MG63 (cell line): ENCODE measurements around the gene PCNX3. TPM values are rescaled to one million over a fixed set of nuclear protein-coding genes. Genes with fewer than 3 reads are reported as not detected.

Experiments
- DNase-seq: peaks from one replicate; pipeline ENCODE4 v3.0.0-alpha.2; 2020
- H3K27me3 ChIP-seq: fragments of 250-450 bp; sonication (Bioruptor Pico); 2 replicates; pipeline ENCODE4 v1.5.1; 2020; ENCODE audit warnings: mild to moderate bottlenecking, moderate library complexity
- H3K36me3 ChIP-seq: fragments of 250-450 bp; sonication (Bioruptor Pico); 2 replicates; pipeline ENCODE4 v1.5.1; 2020; ENCODE audit warnings: mild to moderate bottlenecking, moderate library complexity
- H3K4me3 ChIP-seq: fragments of 250-450 bp; sonication (Bioruptor Pico); 2 replicates; pipeline ENCODE4 v1.5.1; 2020; ENCODE audit warnings: mild to moderate bottlenecking, moderate library complexity
- H3K9me3 ChIP-seq: fragments of 250-450 bp; sonication (Bioruptor Pico); 2 replicates; pipeline ENCODE4 v1.5.1; 2020; ENCODE audit warnings: mild to moderate bottlenecking, moderate library complexity
- total RNA-seq: library from RNA; depleted of rRNA; stranded (reverse); fragments of >200 nt; shearing (Covaris generic); gene quantifications from 2 replicates; pipeline ENCODE4 v1.2.3, GENCODE V29; 2014; ENCODE audit warnings: low replicate concordance

PCNX3 gene
- total RNA-seq, 1 experiment from 2014 or later: 21.0 TPM

GRCh38 chr11:65610404-65610803 is 5.2 kb upstream of the PCNX3 start:
- H3K9me3 ChIP-seq: no peaks in the 10 kb centered on the region
- H3K36me3 ChIP-seq: peaks cover 22% of the 10 kb centered on the region
- no peak overlapping the region for H3K4me3 ChIP-seq
- no peaks in the 10 kb centered on the region for H3K27me3 ChIP-seq
- no peak for DNase-seq

GRCh38 chr11:65611028-65611757 is 4.4 kb upstream of the PCNX3 start:
- DNase-seq: no peak
- H3K4me3 ChIP-seq: no peak overlapping the region
- H3K27me3 ChIP-seq: no peaks in the 10 kb centered on the region
- H3K9me3 ChIP-seq: no peaks in the 10 kb centered on the region
- H3K36me3 ChIP-seq: peaks cover 18% of the 10 kb centered on the region

GRCh38 chr11:65611758-65612603 is 3.6 kb upstream of the PCNX3 start:
- Histone ChIP-seq H3K4me3 (no peak overlapping the region; the same call in 1 of the 2 replicates), H3K36me3 (peaks cover 21% of the 10 kb centered on the region), H3K9me3 (no peaks in the 10 kb centered on the region), H3K27me3 (no peaks in the 10 kb centered on the region)
- no peak for DNase-seq

GRCh38 chr11:65612691-65613090 is 2.9 kb upstream of the PCNX3 start:
- Histone ChIP-seq H3K9me3 (no peaks in the 10 kb centered on the region), H3K4me3 (peak overlapping the region; percentile 73; the same call in 1 of the 2 replicates), H3K27me3 (no peaks in the 10 kb centered on the region), H3K36me3 (peaks cover 27% of the 10 kb centered on the region)
- DNase-seq: no peak

- Histone ChIP-seq H3K27me3 (no peaks in the 10 kb centered on the region), H3K36me3 (peaks cover 29% of the 10 kb centered on the region), H3K4me3 (peak overlapping the region; percentile 73), H3K9me3 (no peaks in the 10 kb centered on the region)
- no peak for DNase-seq
These were observed 2.3 kb upstream of the PCNX3 start for GRCh38 chr11:65613091-65613928.

- Histone ChIP-seq H3K27me3 (no peaks in the 10 kb centered on the region), H3K4me3 (peak overlapping the region; percentile 81), H3K36me3 (peaks cover 49% of the 10 kb centered on the region), H3K9me3 (no peaks in the 10 kb centered on the region)
- peak; percentile 70 for DNase-seq
These were observed 486 bp downstream of the PCNX3 start for GRCh38 chr11:65615950-65616574.

GRCh38 chr11:65616575-65617001 is 1.0 kb downstream of the PCNX3 start:
- no peak for DNase-seq
- peaks cover 53% of the 10 kb centered on the region for H3K36me3 ChIP-seq
- peak overlapping the region; percentile 81 for H3K4me3 ChIP-seq
- no peaks in the 10 kb centered on the region for H3K9me3 ChIP-seq
- H3K27me3 ChIP-seq: no peaks in the 10 kb centered on the region

- Histone ChIP-seq H3K36me3 (peaks cover 53% of the 10 kb centered on the region), H3K4me3 (peak overlapping the region; percentile 81), H3K9me3 (no peaks in the 10 kb centered on the region), H3K27me3 (no peaks in the 10 kb centered on the region)
- no peak for DNase-seq
These were observed 1.7 kb downstream of the PCNX3 start for GRCh38 chr11:65617136-65617850.

- peaks cover 52% of the 10 kb centered on the region for H3K36me3 ChIP-seq
- DNase-seq: no peak
- H3K27me3 ChIP-seq: no peaks in the 10 kb centered on the region
- no peaks in the 10 kb centered on the region for H3K9me3 ChIP-seq
- H3K4me3 ChIP-seq: no peak overlapping the region
These were observed 2.6 kb downstream of the PCNX3 start for GRCh38 chr11:65617990-65618751.

- H3K36me3 ChIP-seq: peaks cover 54% of the 10 kb centered on the region
- DNase-seq: no peak
- no peaks in the 10 kb centered on the region for H3K9me3 ChIP-seq
- no peaks in the 10 kb centered on the region for H3K27me3 ChIP-seq
- H3K4me3 ChIP-seq: no peak overlapping the region
These were observed 3.2 kb downstream of the PCNX3 start for GRCh38 chr11:65618763-65619162.

- H3K36me3 ChIP-seq: peaks cover 59% of the 10 kb centered on the region
- H3K4me3 ChIP-seq: no peak overlapping the region
- no peak for DNase-seq
- no peaks in the 10 kb centered on the region for H3K27me3 ChIP-seq
- H3K9me3 ChIP-seq: no peaks in the 10 kb centered on the region
These were observed 3.8 kb downstream of the PCNX3 start for GRCh38 chr11:65619281-65619928.

GRCh38 chr11:65620666-65621065 is 5.1 kb downstream of the PCNX3 start:
- Histone ChIP-seq H3K9me3 (no peaks in the 10 kb centered on the region), H3K4me3 (no peak overlapping the region), H3K36me3 (peaks cover 63% of the 10 kb centered on the region), H3K27me3 (no peaks in the 10 kb centered on the region)
- DNase-seq: no peak

- DNase-seq: no peak
- peaks cover 64% of the 10 kb centered on the region for H3K36me3 ChIP-seq
- no peaks in the 10 kb centered on the region for H3K9me3 ChIP-seq
- no peak overlapping the region for H3K4me3 ChIP-seq
- no peaks in the 10 kb centered on the region for H3K27me3 ChIP-seq
These were observed 5.9 kb downstream of the PCNX3 start for GRCh38 chr11:65621460-65621859.

- H3K9me3 ChIP-seq: no peaks in the 10 kb centered on the region
- no peaks in the 10 kb centered on the region for H3K27me3 ChIP-seq
- H3K36me3 ChIP-seq: peaks cover 69% of the 10 kb centered on the region
- no peak overlapping the region for H3K4me3 ChIP-seq
- DNase-seq: no peak
These were observed 6.4 kb downstream of the PCNX3 start for GRCh38 chr11:65622011-65622410.

GRCh38 chr11:65623177-65623576 is 7.6 kb downstream of the PCNX3 start:
- peaks cover 67% of the 10 kb centered on the region for H3K36me3 ChIP-seq
- no peak for DNase-seq
- no peaks in the 10 kb centered on the region for H3K9me3 ChIP-seq
- H3K4me3 ChIP-seq: no peak overlapping the region
- no peaks in the 10 kb centered on the region for H3K27me3 ChIP-seq
